HG03025 (cell line): ENCODE results near the gene RANBP1.

Experiments used
- ATAC-seq: cut with Tn5 transposase; IDR thresholded peaks from one replicate; pipeline ENCODE4 v1.9.1; 2021; ENCODE audit warnings: mild to moderate bottlenecking, moderate library complexity; ENCODE audit not compliant: unreplicated experiment, low FRiP score

The RANBP1 gene

GRCh38 chr22:20118300-20119020, 2.6 kb downstream of the RANBP1 start:
- ATAC-seq, result no peak

DNA sequence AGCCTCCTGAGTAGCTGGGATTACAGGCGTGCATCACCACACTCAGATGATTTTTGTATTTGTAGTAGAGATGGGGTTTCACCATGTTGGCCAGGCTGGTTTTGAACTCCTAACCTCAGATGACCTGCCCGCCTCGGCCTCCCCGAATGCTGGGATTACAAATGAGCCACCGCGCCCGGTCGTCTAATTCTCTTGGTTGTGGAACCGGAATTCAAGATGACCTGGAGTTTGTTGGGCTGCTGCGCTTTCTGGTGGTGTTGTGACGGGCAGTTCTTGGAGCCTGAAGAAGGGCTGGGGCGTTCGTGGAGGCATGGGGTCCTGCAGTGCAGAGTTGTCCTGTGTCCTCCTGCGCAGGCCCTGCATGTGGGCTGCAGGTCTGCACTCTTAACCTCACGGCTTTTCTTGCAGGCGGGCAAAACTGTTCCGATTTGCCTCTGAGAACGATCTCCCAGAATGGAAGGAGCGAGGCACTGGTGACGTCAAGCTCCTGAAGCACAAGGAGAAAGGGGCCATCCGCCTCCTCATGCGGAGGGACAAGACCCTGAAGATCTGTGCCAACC, 6.0 kb downstream of the RANBP1 start:
- no peak for ATAC-seq

DNA sequence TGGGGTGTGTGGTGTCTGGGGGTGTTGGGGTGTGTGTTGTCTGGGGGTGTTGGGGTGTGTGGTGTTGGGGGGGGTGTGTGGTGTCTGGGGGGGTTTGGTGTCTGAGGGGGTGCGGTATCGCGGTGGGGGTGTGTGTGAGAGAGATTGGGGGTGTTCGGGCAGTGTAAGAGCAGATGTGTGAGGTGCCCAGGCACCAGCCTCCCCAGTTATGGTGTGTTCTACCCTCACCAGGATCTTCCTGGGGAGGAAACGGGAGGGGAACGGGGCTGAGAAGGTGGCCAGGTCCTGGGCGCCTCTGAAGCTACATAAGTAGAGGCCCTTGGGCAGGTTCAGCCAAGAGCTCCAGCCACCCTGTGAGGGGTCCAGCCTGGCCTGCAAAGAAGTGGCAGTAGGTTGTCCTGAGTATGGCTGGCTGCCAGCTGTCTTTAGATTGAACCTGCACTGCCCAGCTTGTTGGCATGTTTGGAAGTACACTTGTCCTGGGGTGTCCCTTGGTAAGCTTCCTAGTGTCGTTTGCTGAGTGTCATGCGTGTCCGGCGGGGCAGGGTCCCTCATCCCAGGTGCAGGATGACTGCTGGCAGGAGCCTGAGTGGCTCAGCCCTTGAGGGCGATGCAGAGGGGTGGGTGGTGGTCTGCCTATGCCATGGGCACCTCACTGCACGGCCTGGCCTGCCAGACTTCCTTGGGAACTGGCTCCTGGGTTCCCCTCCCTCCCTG, 7.6 kb downstream of the RANBP1 start:
- no peak for ATAC-seq

DNA sequence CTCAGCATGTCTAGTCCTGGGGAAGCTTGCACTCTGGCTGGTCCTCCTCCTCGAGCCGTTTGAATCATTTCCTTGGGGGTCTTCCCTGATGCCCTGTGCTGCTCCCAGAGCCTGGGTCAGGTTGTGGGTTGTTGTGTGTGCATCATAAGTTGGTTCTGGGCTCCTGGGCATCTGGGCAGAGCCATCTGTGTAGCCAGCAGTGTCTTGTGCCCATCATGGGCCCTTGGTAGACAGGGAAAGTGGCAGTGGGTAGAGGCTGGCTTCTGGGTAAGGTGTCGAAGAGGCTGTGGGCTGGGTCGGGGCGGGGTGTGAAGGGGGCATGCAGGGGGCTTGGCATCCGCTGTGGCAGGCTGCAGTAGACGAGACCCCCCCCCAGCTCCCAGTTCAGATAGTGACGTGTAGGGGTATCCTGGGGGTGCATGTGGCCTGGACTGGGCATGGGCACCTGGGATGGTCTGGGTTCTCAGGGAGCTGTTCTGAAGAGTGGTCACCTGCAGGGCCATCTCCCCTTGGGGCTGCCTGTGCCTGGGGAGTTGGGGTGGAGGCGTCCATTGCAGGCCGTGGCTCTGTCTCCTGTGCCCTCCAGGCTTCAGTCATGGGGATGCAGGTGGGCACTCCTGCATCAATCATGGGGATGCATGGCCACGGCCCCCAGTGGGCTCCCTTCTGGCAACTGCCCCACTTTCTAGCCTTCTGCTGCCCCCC, 8.3 kb downstream of the RANBP1 start:
- ATAC-seq, result no peak

DNA sequence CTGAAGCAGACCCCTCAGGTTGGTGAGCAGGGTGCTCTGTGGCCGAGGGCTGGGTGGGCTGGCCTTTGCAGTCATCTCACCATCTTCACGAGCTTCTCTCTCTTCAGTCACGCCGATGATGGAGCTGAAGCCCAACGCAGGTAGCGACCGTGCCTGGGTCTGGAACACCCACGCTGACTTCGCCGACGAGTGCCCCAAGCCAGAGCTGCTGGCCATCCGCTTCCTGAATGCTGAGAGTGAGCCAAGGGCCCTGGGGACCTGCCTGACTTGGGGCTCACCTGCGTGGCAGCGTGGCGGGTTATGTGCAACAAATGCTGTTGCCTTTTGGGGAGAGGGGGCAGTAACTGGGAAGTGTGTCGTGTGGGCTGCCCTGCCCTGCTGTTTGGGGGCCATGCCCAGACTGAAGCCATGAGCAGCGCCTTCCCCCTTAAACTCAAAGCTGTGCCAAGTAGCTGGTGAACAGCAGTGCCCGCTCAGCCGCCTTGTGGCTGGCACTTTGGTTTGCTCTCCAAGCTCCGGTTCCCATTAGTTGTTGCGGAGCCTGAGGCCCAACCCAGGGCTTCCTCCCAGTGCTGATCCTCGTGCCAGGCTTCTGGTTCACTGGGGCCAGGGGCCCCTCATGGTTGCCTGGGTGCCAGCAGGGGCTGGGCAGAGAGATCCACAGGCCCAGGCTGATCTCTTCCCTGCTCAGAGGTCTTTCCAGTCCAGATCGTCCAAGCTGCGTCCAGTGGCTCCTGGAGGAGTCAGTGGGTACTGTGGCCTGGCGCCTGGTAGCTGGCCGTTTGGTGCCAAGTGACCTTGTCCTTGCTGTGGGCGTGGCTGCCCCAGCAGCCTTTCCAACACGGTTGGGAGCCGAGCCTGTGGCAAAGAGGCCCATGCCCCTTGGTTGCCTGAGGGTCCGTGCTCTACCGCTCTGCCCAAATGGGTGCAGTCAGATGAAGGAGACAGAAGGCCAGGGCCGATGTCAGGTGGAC, 9.6 kb downstream of the RANBP1 start:
- no peak for ATAC-seq

DNA sequence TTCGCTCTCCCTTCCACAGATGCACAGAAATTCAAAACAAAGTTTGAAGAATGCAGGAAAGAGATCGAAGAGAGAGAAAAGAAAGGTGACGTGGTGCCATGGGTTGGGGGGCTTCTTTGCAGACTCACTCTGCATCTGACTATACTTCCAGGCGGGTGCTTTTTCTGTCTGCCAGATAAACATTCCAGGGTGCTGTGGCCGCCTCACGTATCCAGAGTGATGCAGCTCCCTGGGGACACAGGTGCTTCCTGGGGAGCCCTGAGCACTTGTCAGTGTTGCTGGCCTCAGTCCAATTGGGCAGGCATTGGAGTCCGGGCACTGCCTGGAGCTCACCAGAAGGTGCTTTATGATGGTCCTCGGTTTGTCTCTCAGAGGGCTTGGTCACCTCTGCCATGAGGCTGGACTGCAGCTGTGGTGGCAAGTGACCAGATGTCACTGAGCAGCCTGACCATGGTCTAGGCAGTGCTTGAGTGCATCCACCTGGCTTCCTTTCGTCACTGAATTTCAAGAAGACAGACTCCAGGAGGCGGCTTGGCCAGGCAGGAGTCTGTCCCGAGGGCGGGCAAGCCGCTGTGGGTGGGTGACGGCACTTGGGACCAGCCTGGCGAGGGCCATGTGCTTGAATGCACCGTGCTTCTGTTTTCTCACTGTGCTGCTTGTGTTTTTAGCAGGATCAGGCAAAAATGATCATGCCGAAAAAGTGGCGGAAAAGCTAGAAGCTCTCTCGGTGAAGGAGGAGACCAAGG, 10.6 kb downstream of the RANBP1 start:
- ATAC-seq, result no peak

GRCh38 chr22:20127318-20127868, 11.5 kb downstream of the RANBP1 start:
- no peak for ATAC-seq

GRCh38 chr22:20127869-20128618, 12.1 kb downstream of the RANBP1 start:
- ATAC-seq, result no peak

GRCh38 chr22:20128619-20128901, 12.7 kb downstream of the RANBP1 start:
- no peak for ATAC-seq

DNA sequence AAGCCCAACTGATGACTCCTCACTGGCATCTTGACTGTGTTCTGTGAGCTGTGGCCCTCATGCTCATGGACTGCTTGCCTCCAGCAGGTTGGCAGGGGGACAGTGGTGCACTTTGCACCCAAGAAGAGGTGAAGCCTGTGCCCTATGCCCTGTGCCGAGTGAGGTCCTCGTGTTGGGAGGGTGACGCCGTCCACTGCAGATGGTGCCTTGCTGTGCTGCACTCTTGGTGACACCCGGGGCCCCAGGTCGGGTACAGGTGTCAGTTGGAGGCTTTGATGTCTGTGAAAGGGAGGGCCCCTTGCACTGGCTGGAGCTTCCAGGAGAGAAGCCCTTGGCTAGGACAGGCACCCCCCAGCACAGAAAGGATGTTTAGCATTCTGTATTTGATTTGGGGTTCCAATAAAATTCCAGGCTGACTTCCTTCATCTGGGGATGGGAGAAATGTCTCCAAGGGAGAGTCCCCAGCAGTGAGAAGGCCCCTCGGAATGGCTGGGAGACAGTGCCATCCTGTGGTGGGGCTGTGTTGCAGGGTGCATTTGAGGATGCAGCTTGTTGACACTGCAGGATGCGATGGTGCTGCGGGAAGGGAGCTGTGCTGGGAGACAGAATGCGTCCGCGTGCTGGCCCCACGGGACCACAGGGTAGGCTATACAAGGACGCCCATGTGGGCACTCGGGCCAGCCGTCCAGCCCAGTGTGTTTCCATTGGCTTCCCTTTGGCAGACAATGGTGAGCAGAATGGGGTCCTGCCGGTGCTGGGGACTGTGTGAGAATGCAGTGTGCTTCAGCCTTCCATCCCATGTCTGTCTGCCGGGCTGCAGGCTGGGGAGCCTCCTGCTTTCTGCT, 13.2 kb downstream of the RANBP1 start:
- ATAC-seq, result no peak

- ATAC-seq, result no peak
These were observed 13.8 kb downstream of the RANBP1 start for GRCh38 chr22:20129747-20130014.

DNA sequence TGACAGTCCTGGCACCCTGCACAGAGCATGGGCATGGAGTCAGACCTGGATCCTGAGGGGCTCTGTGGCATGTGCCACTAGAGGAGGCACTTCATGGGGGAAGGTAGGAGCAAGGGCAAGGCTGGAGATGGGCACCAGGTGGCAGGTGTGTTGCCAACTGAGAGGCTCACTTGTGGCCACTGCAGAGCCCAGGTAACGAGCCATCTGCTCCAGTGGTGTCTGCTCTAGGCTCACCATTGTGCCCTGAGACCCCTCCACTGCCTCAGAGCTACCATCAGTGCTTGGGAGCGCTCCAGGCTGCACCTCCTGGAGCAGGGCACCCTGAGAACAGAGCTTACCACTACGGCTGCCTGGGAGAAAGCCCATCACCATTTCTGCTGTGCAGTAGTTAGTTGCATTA, 14.4 kb downstream of the RANBP1 start:
- no peak for ATAC-seq

DNA sequence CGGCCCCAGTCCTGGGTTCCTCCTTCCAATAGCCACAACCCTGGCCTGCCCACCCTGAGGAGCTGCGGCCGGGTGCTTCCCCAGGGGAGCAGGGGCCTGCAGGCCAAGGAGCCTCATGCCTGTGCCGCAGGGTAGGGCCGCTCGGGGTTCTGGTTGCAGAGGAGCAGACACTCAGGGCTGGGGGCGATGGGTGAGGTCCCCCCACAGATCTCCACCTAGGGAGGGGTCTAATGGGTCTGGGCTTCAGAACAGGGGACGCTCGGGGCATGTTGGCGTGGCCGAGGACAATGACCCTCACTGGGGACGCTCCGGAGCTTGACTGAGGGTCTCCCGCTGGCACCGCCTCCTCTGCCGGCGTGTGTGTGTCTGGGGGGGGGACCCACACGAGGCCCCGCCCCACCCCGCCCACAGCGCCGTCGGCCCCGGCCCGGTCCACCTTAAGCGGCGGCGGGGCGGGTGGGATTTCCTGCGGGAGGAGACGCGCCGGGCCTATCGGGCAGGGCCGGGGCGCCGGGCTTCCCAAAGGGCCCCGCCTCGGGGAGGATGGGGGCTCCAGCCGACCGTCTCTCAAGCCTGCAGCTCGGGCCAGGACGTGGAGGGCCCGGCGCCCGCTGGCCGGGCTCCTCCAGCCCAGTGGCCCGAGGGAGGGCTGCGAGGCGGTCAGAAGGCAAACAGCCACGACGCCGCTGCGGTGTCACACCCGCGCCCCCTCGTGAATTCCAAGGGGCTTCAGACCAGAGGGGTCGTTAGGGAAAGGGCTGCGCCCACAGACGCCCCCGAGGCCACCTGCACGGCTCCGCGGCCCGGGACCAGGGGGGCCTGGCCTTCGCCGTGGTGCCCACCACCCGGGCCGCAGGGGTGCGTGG, 15.1 kb downstream of the RANBP1 start:
- peak; percentile 39 for ATAC-seq

DNA sequence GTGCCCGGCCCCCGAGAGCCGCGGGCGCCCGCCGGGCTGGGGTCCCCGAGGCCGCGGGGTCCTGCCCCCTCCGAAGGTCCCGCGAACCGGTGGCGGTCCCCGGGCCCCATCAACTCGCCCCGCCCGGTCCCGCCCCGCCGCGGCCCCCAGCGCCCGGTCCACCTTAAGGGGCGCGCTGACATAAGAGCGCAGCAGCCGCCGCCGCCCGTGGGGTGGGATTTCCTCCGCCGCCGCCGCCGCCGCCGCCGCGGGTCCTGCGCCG, 15.6 kb downstream of the RANBP1 start, which contains the start of gene ZDHHC8:
TSS of gene ZDHHC8 (plus strand) at position 208 of the 262 bp plus-strand sequence. CDS start 144 bp downstream, outside the sequence.
- peak; percentile 29 for ATAC-seq

DNA sequence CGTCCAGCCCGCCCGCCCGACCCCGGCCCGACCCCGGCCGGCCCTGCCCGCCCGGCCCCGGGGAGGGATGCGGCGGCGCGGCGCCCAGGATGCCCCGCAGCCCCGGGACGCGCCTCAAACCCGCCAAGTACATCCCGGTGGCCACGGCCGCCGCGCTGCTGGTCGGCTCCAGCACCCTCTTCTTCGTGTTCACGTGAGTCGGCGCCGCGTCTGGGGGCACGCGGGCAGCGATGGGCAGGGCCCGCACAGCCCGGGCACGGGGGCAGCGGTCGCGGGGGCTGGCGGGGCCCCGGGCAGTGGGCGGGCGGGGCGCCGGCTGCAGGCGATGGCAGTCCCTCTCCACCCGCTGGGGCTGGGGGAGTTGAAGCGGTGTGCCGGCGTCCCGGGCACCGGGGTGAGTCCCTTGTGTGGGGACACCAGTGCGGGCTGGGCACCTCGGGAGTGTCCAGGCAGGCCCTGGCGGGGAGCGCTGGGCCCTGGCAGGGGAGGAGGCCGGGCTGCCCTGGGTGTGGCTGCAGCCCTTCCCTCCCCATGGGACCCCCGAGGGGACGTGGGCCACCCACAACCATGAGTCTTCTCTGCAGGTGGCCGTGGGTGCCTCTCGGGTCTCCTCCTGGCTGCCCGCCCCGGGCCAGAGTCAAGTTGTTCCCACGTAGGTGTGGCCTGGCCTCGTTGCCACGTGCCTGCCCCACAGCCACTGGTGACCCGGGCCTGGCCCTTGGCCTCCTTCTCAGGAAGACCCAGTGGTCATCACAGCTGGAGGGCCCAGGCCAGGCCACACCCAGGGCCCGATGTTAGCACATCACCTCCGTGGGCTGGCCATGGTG, 16.2 kb downstream of the RANBP1 start:
- no peak for ATAC-seq

GRCh38 chr22:20132686-20133246, 16.9 kb downstream of the RANBP1 start:
- ATAC-seq, result no peak
